Ishikawa (cell line): Measurements from ENCODE around the gene OSCP1.

Experiments
- EP300 ChIP-seq: IDR thresholded peaks from 2 replicates; pipeline ENCODE4 v1.6.1; 2012; ENCODE audit warnings: borderline replicate concordance
- TF ChIP-seq, protein P1 (sequence below): IDR thresholded peaks from 2 replicates; pipeline ENCODE4 v1.6.1; 2012

DNA sequence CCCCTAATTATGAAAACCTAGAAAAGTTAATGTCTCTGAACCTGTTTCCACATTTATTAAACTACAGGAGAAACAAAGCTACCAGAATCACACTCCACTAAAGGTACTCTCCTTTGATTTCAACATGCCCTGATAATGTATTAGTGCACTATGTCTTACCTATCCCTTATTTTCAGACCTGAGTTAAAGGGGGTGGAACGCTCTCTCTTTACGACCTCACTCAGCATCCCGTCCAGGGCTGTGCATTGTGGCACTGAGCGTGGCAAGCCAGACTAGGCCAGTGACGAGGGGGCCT, 53.2 kb downstream of the OSCP1 start:
- TF ChIP-seq, protein P1, sequence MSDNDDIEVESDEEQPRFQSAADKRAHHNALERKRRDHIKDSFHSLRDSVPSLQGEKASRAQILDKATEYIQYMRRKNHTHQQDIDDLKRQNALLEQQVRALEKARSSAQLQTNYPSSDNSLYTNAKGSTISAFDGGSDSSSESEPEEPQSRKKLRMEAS = no peak
- TF ChIP-seq EP300 = no peak
